OCI-LY3 (cell line): Measurements from ENCODE around the gene HNRNPA3.
"Not testable (repeated sequence)": the region's sequence is repeated elsewhere in the genome, so short reads cannot be mapped to it uniquely, and the experiment has no call there.

Experiments
- EZH2phosphoT487 ChIP-seq: fragments of 200-600 bp; shearing (Covaris generic); IDR thresholded peaks from 2 replicates; pipeline ENCODE4 v1.6.1; 2018; ENCODE audit warnings: antibody characterized with exemption, mixed run types, low read depth
- TF ChIP-seq, protein P1 (sequence below): fragments of 200-600, 300-600 bp; sonication (generic); IDR thresholded peaks from 2 replicates; pipeline ENCODE4 v1.5.1; 2014; ENCODE audit warnings: antibody characterized with exemption, low read length, low read depth

DNA sequence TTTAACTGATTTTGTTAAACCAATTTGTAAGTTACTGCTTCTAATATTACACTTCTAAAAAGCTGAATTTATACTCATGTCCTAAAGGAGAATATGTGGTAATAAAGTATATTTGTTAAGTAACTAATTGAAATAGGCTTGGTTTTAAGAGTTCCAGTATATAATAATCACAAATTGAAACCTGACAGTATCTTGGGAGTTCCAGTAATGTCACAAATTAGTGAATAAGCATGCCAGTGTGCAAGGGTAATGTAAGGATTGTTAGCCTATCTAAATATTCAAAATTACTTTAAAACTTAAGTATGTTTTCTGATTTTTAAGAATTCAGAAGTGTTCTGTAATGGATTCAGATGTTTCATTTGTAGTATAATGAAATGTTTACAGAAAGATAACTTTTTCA, 10.8 kb downstream of the HNRNPA3 start:
- TF ChIP-seq, protein P1, sequence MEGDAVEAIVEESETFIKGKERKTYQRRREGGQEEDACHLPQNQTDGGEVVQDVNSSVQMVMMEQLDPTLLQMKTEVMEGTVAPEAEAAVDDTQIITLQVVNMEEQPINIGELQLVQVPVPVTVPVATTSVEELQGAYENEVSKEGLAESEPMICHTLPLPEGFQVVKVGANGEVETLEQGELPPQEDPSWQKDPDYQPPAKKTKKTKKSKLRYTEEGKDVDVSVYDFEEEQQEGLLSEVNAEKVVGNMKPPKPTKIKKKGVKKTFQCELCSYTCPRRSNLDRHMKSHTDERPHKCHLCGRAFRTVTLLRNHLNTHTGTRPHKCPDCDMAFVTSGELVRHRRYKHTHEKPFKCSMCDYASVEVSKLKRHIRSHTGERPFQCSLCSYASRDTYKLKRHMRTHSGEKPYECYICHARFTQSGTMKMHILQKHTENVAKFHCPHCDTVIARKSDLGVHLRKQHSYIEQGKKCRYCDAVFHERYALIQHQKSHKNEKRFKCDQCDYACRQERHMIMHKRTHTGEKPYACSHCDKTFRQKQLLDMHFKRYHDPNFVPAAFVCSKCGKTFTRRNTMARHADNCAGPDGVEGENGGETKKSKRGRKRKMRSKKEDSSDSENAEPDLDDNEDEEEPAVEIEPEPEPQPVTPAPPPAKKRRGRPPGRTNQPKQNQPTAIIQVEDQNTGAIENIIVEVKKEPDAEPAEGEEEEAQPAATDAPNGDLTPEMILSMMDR = not testable (repeated sequence)
- not testable (repeated sequence) for TF ChIP-seq EZH2phosphoT487
